ENCODE results near the gene AVPI1.
"Not testable (repeated sequence)": the region's sequence is repeated elsewhere in the genome, so short reads cannot be mapped to it uniquely, and the experiment has no call there.

AVPI1 gene

GRCh38 chr10:97640174-97640867 is 46.7 kb downstream of the AVPI1 start, which contains the start of gene PI4K2A:
Gene PI4K2A (plus strand): TSS chr10:97640671. CDS start chr10:97640743, 72 bp downstream.
- DNase-seq: peak; percentile 94

GRCh38 chr10:97639090-97639489 is 48.0 kb downstream of the AVPI1 start:
- DNase-seq: not testable (repeated sequence)

DNA sequence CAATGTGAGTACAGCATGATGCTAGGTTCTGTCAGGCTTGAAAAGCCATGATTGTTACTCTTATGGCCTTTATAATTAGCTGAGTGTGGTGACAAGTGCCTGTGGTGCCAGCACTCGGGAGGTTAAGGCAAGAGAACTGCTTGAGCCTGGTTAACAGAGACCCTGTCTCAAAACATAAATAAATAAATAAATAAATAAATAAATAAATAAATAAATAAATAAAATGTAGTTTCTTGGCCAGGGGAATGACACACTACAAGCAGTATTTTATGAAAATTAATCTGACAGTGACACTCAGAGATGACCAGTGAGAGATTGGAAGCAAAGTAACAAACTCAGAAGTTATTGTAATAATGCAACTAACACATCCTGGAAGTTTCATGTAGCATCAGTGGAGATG is 51.5 kb downstream of the AVPI1 start:
- no peak for DNase-seq

GRCh38 chr10:97633921-97634320 is 53.1 kb downstream of the AVPI1 start:
- no peak for DNase-seq

GRCh38 chr10:97632949-97633884 is 53.8 kb downstream of the AVPI1 start, which contains the start of gene MORN4:
Gene MORN4 (minus strand): TSS chr10:97633500. CDS start chr10:97619653, 13,847 bp downstream.
- DNase-seq: peak; percentile 77 to 82

DNA sequence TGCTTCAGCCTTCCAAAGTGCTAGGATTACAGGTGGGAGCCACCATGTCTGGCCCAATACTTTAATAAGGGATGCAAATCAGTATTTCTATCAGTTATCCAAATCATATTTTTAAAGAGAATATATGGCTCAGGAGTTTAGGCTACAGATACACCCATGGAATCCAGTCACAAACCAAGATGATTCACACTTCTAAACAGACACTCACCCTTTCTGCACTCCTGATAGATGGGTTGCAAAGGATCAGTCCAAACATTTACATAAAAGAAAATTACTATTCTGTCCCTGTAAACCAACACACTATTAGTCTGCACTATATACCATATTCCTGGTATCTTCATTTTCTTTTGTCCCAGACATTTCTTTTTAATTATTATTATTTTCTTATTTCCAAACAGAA is 55.9 kb downstream of the AVPI1 start:
- no peak for DNase-seq

GRCh38 chr10:97629289-97629688 is 57.8 kb downstream of the AVPI1 start:
- DNase-seq: no peak

GRCh38 chr10:97628228-97628627 is 58.8 kb downstream of the AVPI1 start:
- no peak for DNase-seq

DNA sequence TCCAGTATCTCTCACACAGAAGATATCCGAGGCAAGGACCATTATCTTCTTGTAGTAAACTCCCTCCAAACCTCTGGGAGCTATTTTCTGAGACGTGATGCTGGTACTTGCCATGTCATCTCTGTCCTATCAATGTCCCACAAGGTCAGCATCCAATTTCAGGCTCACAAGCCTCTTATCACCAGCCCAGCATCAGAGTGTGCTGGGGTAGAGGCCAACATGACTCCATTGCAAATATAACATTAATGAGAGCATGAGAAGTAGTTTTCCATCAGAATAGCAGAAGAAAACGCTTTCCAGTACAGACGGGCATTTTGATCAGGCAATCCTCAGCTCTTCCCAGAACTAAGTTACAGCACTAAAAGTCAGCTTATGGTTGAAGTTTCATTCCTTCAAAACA is 59.3 kb downstream of the AVPI1 start:
- DNase-seq: no peak
